HAP-1 (cell line): ENCODE data around the gene STX16.

Experiments
- DNase-seq, 2 experiments: peaks; one replicate each; pipeline ENCODE4 v3.0.0-alpha.2; 2016 to 2020; ENCODE audit warnings: low spot score in 2 of 2
- H3K27me3 ChIP-seq: fragments of 250-450 bp; sonication (Bioruptor Pico); 2 replicates; pipeline ENCODE4 v1.5.1; 2020; ENCODE audit warnings: low read depth, mild to moderate bottlenecking, moderate library complexity
- H3K36me3 ChIP-seq: fragments of 250-450 bp; sonication (Bioruptor Pico); replicated peaks from 2 replicates; pipeline ENCODE4 v1.5.1; 2020; ENCODE audit warnings: mild to moderate bottlenecking
- H3K4me1 ChIP-seq: fragments of 250-450 bp; sonication (Bioruptor Pico); 2 replicates; pipeline ENCODE4 v1.5.1; 2020; ENCODE audit warnings: mild to moderate bottlenecking
- H3K4me3 ChIP-seq: fragments of 250-450 bp; sonication (Bioruptor Pico); 2 replicates; pipeline ENCODE4 v1.5.1; 2020; ENCODE audit warnings: mild to moderate bottlenecking, moderate library complexity
- H3K9me3 ChIP-seq: fragments of 250-450 bp; sonication (Bioruptor Pico); 2 replicates; pipeline ENCODE4 v1.5.1; 2020; ENCODE audit warnings: mild to moderate bottlenecking, moderate library complexity
- in situ Hi-C: fragments of 300-500 bp; cut with MboI; formaldehyde crosslinking; loops from 3 replicates; pipeline ENCODE4 v1.14.3; 2020; ENCODE audit warnings: low sequenced_read_pairs, inconsistent platforms, mixed read lengths

STX16 gene

DNA sequence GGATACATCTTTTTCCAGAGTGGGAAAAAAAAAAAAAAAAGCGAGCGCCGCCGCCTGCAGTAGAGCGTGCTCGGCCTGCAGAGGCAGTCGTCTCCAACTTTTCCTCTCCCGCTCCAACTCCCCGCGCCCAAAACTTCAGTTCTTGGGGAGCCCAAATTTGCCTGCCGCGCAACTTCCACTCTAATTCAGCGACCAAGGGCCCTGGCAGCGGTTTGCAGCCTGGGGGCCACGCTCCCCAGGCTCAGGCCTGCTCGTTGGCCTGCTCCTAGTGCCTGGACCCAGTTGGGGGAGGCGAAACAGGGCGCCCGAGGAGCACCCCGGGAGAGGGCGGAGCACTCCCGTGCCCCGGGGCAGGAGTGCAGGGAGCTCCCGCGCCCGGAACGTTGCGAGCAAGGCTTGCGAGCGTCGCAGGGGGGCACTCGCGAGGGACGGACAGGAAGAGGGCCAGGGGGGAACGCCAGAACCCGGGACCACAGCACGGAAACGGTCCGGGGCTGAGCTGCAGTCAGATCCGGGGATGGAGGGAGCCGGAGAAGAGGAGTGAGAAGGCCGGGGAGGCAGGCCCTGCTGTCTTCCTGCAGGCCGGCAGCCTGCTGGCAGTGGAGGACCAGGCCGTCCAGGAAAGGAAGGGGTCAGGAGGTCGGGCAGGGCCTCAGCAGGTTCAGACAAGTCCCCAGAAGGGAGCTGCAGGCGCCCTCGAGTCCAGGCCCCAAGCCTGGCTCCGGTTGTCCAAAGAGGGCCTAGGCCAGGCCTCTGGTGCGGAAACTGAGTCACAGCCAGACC lies at the start of gene STX16:
Gene STX16 (plus strand): TSS at position 508 of the 783 bp plus-strand sequence. CDS start 724 bp downstream, outside the sequence.
- DNase-seq = peak; percentile 76 to 94

DNA sequence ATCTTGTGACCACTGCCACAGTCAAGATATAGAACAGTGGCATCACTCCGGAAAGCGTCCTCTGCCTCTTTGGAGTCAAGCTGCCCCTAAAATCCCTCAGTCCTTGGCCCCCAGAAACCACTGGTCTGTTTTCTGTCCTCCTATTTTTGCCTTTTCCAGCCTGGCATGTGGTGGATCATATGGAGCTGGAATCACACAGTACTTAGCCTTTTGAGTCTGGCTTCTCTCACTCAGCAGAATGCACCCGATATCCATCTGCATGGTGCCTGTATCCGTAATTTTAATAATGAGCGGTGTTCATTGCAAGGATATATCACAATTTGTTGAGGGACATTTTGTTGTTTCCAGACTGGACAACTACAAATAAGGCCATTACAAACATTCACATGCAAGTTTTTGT lies 49.0 kb upstream of the STX16 start:
- DNase-seq = no peak
- Histone ChIP-seq H3K9me3 (no peaks in the 10 kb centered on the region), H3K4me1 (no peaks in the 10 kb centered on the region), H3K36me3 (no peaks in the 10 kb centered on the region), H3K27me3 (no peaks in the 10 kb centered on the region), H3K4me3 (no peak overlapping the region)
- in situ Hi-C loops = no loop called here

More for the DNA sequence above, at the start of gene STX16:
- in situ Hi-C loops = no loop called here
- H3K9me3 ChIP-seq = no peaks in the 10 kb centered on the region
- H3K36me3 ChIP-seq = 0 out of 2 replicates have a peak, but pooled peaks cover 8% of the 10 kb centered on the region
- H3K4me1 ChIP-seq = peaks cover 21% of the 10 kb centered on the region
- H3K4me3 ChIP-seq = peak within 1 kb of the TSS; percentile 89
- H3K27me3 ChIP-seq = no peaks in the 10 kb centered on the region

DNA sequence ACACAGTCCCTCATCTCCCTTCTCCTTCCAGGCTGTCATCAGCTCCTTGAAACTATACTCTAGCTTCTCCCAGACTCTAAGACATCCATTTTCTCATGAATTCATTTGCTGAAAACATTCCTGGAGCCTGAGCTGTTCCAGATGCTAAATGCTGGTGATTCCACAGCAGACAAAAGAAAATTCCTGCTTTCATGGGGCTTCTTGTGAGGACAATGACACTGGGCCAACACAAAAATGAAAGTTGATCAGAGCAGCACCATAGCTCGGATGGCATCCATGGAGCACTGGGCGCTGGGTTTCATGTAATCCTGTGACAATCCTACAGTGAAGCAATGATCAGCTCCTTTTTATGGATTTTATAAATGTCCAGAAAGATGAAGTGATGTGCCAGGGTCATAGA lies 47.4 kb upstream of the STX16 start:
- no peak for DNase-seq

GRCh38 chr20:58604128-58604881 lies 46.8 kb upstream of the STX16 start:
- in situ Hi-C loops = no loop called here

More for the DNA sequence above, 47.4 kb upstream of the STX16 start:
- in situ Hi-C loops = no loop called here
- H3K4me1 ChIP-seq = no peaks in the 10 kb centered on the region
- no peaks in the 10 kb centered on the region for H3K36me3 ChIP-seq
- no peaks in the 10 kb centered on the region for H3K27me3 ChIP-seq
- H3K9me3 ChIP-seq = no peaks in the 10 kb centered on the region
- H3K4me3 ChIP-seq = no peak overlapping the region

GRCh38 chr20:58605292-58606065 lies 45.6 kb upstream of the STX16 start:
- in situ Hi-C loops = no loop called here

More at GRCh38 chr20:58604128-58604881, 46.8 kb upstream of the STX16 start:
- Histone ChIP-seq H3K36me3 (no peaks in the 10 kb centered on the region), H3K4me1 (no peaks in the 10 kb centered on the region), H3K4me3 (no peak overlapping the region), H3K27me3 (no peaks in the 10 kb centered on the region), H3K9me3 (no peaks in the 10 kb centered on the region)
- no peak for DNase-seq

DNA sequence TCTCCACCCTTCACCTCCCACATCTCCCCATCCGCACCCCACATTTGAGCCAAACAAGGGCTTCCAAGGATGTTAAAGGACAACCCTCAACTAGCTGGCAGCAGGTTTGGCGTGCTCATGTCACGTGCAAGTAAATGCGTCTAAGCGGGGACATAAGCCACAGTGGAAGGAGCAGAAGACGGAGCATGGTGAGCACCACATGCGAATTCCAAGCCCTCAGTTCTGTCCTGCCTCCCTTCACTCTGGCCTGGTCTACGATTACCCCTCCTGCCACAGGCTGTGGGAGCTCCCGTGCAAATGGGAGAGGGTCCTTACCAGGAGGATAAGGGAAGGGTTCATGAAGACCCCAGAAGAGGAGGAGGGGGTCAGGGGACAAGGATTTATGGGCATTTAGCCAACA lies 44.9 kb upstream of the STX16 start:
- in situ Hi-C loops = no loop called here
- no peaks in the 10 kb centered on the region for H3K27me3 ChIP-seq
- H3K4me1 ChIP-seq = no peaks in the 10 kb centered on the region
- H3K9me3 ChIP-seq = no peaks in the 10 kb centered on the region
- H3K4me3 ChIP-seq = no peak overlapping the region
- no peak for DNase-seq
- no peaks in the 10 kb centered on the region for H3K36me3 ChIP-seq

More at GRCh38 chr20:58605292-58606065, 45.6 kb upstream of the STX16 start:
- Histone ChIP-seq H3K4me1 (no peaks in the 10 kb centered on the region), H3K27me3 (no peaks in the 10 kb centered on the region), H3K9me3 (no peaks in the 10 kb centered on the region), H3K4me3 (no peak overlapping the region), H3K36me3 (no peaks in the 10 kb centered on the region)
- DNase-seq = no peak

- in situ Hi-C loops = no loop called here
- Histone ChIP-seq H3K36me3 (no peaks in the 10 kb centered on the region), H3K9me3 (no peaks in the 10 kb centered on the region), H3K4me1 (no peaks in the 10 kb centered on the region), H3K4me3 (no peak overlapping the region), H3K27me3 (no peaks in the 10 kb centered on the region)
- no peak for DNase-seq
These were observed 42.8 kb upstream of the STX16 start for GRCh38 chr20:58608096-58608840.

- Histone ChIP-seq H3K9me3 (no peaks in the 10 kb centered on the region), H3K4me3 (no peak overlapping the region), H3K4me1 (no peaks in the 10 kb centered on the region), H3K27me3 (no peaks in the 10 kb centered on the region), H3K36me3 (no peaks in the 10 kb centered on the region)
- DNase-seq = no peak
- in situ Hi-C loops = no loop called here
These were observed 42.1 kb upstream of the STX16 start for GRCh38 chr20:58609026-58609425.

DNA sequence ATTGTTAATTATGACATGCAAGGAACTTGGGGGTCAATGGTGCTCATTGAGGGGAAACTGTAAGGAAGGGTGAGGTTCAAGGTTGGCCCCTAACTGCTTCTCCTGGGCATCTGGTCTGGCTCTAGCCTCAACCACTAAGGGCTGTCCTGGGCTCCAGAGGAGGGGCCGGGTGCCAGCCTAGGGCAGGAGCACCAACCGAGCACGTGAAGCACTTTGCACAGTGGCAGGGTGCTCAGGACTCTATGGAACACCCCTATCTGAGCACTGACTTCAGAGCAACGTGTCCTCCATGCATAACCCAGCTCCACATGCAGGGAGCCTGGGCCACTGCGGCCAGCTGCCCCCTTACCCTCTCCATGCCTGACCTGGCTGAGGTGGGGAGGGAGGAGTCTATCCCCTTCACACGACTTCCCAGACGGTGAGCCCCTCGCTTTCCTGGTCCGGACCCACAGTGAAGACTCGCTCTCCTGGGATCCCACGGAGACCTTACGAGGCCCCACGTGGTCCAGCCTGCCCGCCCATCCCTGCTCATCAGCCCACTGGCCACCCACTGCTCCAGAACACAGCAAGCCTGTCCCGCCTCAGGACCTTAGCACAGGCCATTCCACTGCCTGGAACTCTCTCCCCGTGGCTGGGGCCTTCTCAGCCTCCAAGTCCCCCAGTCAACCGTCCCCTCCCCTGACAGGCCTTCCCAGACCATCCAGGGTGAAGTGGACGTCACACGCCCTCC lies 40.8 kb upstream of the STX16 start:
- Histone ChIP-seq H3K27me3 (no peaks in the 10 kb centered on the region), H3K4me3 (no peak overlapping the region)

GRCh38 chr20:58610811-58611210 lies 40.3 kb upstream of the STX16 start:
- DNase-seq = no peak
- H3K4me1 ChIP-seq = no peaks in the 10 kb centered on the region
- H3K27me3 ChIP-seq = no peaks in the 10 kb centered on the region

More for the DNA sequence above, 40.8 kb upstream of the STX16 start:
- Histone ChIP-seq H3K36me3 (no peaks in the 10 kb centered on the region), H3K9me3 (no peaks in the 10 kb centered on the region), H3K4me1 (no peaks in the 10 kb centered on the region)
- in situ Hi-C loops = no loop called here
- DNase-seq = no peak

GRCh38 chr20:58611236-58612030 lies 39.6 kb upstream of the STX16 start:
- Histone ChIP-seq H3K9me3 (no peaks in the 10 kb centered on the region), H3K27me3 (no peaks in the 10 kb centered on the region), H3K36me3 (no peaks in the 10 kb centered on the region), H3K4me1 (no peaks in the 10 kb centered on the region), H3K4me3 (no peak overlapping the region)
- in situ Hi-C loops = no loop called here
- no peak for DNase-seq

More at GRCh38 chr20:58610811-58611210, 40.3 kb upstream of the STX16 start:
- H3K9me3 ChIP-seq = no peaks in the 10 kb centered on the region
- no peak overlapping the region for H3K4me3 ChIP-seq
- in situ Hi-C loops = no loop called here
- H3K36me3 ChIP-seq = no peaks in the 10 kb centered on the region

DNA sequence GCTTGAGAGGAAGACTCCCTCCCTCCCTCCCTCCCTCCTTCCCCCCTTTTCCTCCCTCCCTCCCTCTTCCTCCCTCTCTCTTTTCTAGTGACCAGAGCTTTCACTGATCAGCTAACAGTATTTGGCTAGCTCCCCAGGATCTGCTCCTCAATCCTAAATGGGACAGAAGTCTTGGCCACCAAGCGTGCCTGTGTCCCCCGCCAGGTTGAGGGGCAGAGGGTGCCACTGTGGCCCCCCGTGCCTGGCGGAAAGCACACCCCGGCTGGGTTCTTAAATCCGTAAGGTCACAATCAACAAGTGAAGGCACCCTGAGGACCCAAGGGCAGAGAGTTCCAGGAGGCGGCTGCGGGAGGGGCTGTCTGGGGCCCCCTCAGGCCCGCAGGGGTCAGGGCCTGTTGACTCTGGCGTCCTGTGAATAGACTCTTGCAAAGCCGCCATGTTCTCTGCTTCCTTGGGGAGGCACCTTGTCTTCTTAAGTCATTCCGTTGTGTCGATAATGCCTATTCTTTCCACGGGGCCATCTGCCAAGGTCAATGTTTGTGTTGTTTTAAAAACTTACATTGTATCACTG lies 38.9 kb upstream of the STX16 start:
- Histone ChIP-seq H3K9me3 (no peaks in the 10 kb centered on the region), H3K4me1 (no peaks in the 10 kb centered on the region), H3K27me3 (no peaks in the 10 kb centered on the region), H3K4me3 (no peak overlapping the region), H3K36me3 (no peaks in the 10 kb centered on the region)
- DNase-seq = no peak
- in situ Hi-C loops = no loop called here
